DOHH2 (cell line): ENCODE results near the gene SRRM2.

Source experiments
- EZH2phosphoT487 ChIP-seq: fragments of 200-600 bp; sonication (generic); IDR thresholded peaks from 2 replicates; pipeline ENCODE4 v1.6.1; 2017; ENCODE audit warnings: borderline replicate concordance, mild to moderate bottlenecking, antibody characterized with exemption, low read length, moderate library complexity, mixed read lengths
- TF ChIP-seq, protein P1 (sequence below): fragments of 200-600 bp; sonication (generic); IDR thresholded peaks from one replicate; pipeline ENCODE4 v1.5.1; 2014; ENCODE audit warnings: antibody characterized with exemption, mild to moderate bottlenecking, low read depth, low read length; ENCODE audit not compliant: poor library complexity, severe bottlenecking

DNA sequence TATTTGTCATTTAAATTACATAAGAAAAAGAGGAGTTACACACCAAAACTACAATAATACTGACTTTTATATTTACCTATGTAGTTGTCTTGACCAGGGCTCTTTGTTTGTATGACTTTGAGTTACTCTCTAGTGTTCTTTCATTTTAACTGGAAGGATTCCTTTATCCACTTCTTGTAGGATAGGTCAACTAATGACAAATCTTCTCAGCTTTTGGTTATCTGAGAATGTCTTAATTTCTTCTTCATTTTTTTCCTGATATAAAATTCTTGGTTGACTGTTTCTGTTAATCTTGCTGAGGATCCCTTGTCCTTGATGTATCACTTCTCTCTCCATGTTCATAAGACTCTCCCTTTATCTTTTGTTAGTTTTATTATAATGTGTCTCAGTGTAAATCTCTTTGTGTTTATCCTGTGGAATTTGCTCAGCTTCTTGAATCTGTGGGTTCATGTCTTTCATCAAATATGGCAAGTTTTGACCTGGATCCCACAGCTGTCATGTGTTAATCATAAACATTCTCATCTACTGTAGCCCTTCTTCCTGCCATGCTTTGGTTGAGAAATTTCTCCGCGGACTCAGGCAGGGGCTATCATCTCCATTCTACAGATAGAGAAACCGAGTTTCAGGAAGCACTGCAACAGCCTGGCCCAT lies 51.2 kb downstream of the SRRM2 start:
- TF ChIP-seq, protein P1, sequence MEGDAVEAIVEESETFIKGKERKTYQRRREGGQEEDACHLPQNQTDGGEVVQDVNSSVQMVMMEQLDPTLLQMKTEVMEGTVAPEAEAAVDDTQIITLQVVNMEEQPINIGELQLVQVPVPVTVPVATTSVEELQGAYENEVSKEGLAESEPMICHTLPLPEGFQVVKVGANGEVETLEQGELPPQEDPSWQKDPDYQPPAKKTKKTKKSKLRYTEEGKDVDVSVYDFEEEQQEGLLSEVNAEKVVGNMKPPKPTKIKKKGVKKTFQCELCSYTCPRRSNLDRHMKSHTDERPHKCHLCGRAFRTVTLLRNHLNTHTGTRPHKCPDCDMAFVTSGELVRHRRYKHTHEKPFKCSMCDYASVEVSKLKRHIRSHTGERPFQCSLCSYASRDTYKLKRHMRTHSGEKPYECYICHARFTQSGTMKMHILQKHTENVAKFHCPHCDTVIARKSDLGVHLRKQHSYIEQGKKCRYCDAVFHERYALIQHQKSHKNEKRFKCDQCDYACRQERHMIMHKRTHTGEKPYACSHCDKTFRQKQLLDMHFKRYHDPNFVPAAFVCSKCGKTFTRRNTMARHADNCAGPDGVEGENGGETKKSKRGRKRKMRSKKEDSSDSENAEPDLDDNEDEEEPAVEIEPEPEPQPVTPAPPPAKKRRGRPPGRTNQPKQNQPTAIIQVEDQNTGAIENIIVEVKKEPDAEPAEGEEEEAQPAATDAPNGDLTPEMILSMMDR, result no peak
- no peak for TF ChIP-seq EZH2phosphoT487
